Kidney epithelial cell (primary cell): Measurements from ENCODE around the gene TEX19. TPM values are rescaled to one million over a fixed set of nuclear protein-coding genes. Genes with fewer than 3 reads are reported as not detected.
A peak's percentile ranks its signal among the peaks of the same experiment; 100 is the strongest.

Source experiments
- DNase-seq: peaks from one replicate; pipeline ENCODE4 v3.0.0-alpha.2; 2010; ENCODE audit warnings: low read depth
- H3K27me3 ChIP-seq: 2 replicates; pipeline ENCODE4 v1.6.0; 2011; ENCODE audit warnings: low read length; ENCODE audit not compliant: control insufficient read depth, insufficient read depth
- H3K36me3 ChIP-seq: 2 replicates; pipeline ENCODE4 v1.5.1; 2011; ENCODE audit warnings: low read length; ENCODE audit not compliant: control insufficient read depth, insufficient read depth
- H3K4me3 ChIP-seq: 2 replicates; pipeline ENCODE4 v1.5.1; 2011; ENCODE audit warnings: low read depth, mild to moderate bottlenecking, control low read depth, low read length
- CTCF ChIP-seq: IDR thresholded peaks from 2 replicates; pipeline ENCODE4 v1.5.1; 2011; ENCODE audit warnings: mild to moderate bottlenecking, moderate library complexity, low read length, control low read depth, inconsistent platforms; ENCODE audit not compliant: insufficient read depth, poor library complexity, severe bottlenecking
- total RNA-seq: library from RNA; depleted of rRNA; stranded (reverse); fragments of >200 nt; gene quantifications from 2 replicates; pipeline ENCODE4 v1.2.3, GENCODE V29; 2015

Gene TEX19
- total RNA-seq, 1 donor from 2014 or later: not detected

- peaks cover 33% of the 10 kb centered on the region for H3K27me3 ChIP-seq
- no peak for DNase-seq
- no peak overlapping the region for H3K4me3 ChIP-seq
- no peak for TF ChIP-seq CTCF
- no peaks in the 10 kb centered on the region for H3K36me3 ChIP-seq
Measured at GRCh38 chr17:82329683-82330321, 29.2 kb upstream of the TEX19 start.

GRCh38 chr17:82330322-82331239 lies 28.5 kb upstream of the TEX19 start:
- no peaks in the 10 kb centered on the region for H3K36me3 ChIP-seq
- H3K27me3 ChIP-seq: peaks cover 30% of the 10 kb centered on the region
- no peak overlapping the region for H3K4me3 ChIP-seq
- TF ChIP-seq CTCF: no peak
- DNase-seq: peak; percentile 31

- Histone ChIP-seq H3K4me3 (no peak overlapping the region), H3K36me3 (no peaks in the 10 kb centered on the region), H3K27me3 (peaks cover 30% of the 10 kb centered on the region)
- TF ChIP-seq CTCF: no peak
- no peak for DNase-seq
Measured at GRCh38 chr17:82331345-82331939, 27.6 kb upstream of the TEX19 start.

- no peak for TF ChIP-seq CTCF
- Histone ChIP-seq H3K27me3 (peaks cover 19% of the 10 kb centered on the region), H3K36me3 (no peaks in the 10 kb centered on the region), H3K4me3 (peak overlapping the region; percentile 8)
- peak; percentile 48 for DNase-seq
Measured at GRCh38 chr17:82332669-82333278, 26.3 kb upstream of the TEX19 start.

- no peak for DNase-seq
- no peak for TF ChIP-seq CTCF
- Histone ChIP-seq H3K36me3 (no peaks in the 10 kb centered on the region), H3K27me3 (peaks cover 19% of the 10 kb centered on the region), H3K4me3 (peak within 1 kb of the TSS; percentile 29)
Measured at GRCh38 chr17:82333279-82334171, 25.5 kb upstream of the TEX19 start, which contains the start of gene SECTM1. SECTM1 (minus strand) TSS chr17:82333766; CDS start chr17:82327240, 6,526 bp downstream.
